NCI-H774 (cell line): ENCODE data around the gene ADGRG3.
A peak's percentile ranks its signal among the peaks of the same experiment; 100 is the strongest.

Source experiments
- DNase-seq: peaks from one replicate; lab custom pipeline; 2025; lab: John Stamatoyannopoulos, UW

Gene ADGRG3

DNA sequence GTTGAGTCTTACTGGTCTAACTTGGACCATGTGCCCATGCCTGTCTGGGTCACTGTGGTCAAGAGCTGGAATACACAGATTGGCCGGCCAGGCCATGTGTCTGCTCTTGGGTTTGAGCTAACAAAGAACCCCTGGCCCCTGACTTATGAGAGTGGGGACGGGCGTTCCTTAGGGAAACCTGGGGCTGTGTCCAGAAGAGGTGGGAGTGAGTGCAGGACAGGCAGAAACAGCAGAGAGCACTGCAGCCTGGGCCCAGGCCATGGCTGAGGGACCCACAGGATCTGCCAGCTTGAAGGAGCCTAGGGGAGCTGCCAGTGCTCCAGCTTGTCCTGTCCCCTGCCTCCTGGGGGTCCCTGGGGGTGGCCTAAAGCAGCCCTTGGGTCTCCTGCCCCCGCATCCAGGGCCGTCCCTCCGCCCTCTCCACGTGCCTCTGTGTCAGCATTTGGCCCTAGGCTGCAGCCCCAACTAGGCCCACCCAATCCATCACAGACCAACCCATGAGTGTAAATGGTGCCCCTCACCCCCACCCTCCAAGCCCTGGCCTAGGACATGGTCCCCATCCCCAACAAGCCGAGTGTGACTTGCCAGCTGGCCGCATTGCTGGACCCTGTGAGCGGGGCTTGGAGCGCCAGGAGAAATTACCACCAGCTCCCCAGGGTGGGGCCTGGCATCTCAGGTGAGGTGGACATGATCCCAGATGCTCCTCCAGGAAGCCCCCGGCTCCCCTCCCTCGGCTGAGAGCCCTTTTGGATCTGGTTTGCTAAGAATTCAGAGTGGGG is 14.0 kb downstream of the ADGRG3 start:
- DNase-seq: no peak

DNA sequence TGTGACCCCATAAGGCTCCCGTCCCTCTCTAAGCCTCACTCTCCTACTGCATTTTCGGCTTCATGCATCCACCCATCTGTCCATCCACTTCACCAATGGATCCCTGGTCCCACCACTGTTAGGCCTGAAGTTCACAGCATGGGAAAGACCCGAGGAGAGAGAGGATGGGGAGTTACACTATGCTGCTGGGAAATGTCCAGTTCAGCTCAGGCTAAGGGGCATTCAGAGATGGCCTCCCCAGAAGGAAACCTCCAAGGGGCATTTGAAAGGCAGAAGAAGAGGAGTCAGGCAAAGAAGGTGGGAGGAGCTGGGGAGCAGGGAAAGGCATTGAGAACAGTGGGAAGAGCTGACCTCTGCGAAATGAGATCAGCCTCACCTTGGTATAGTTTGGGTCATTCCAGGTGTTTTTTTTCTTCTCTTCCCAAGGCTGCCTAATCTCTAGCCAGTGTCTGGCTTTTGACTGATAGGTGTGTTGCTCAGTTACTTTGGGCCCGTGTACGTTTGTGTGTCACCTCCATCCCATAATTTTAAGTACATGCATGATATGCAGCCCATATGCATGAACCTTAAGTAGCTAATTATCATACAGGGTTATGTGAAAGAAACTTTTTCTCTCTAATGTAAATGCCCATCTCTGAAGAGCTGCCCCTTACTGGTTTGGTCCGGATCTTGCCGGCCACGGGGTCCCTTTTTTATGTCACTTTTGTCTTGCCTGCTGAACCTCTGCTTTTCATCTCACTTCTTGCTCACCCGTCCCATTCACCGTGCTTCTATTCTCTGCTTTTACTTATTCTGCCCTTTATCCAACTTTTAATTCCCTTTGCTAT is 14.9 kb downstream of the ADGRG3 start:
- no peak for DNase-seq

GRCh38 chr16:57683636-57684545 is 15.8 kb downstream of the ADGRG3 start:
- no peak for DNase-seq

- DNase-seq: no peak
Measured at GRCh38 chr16:57684626-57685358, 16.7 kb downstream of the ADGRG3 start.

DNA sequence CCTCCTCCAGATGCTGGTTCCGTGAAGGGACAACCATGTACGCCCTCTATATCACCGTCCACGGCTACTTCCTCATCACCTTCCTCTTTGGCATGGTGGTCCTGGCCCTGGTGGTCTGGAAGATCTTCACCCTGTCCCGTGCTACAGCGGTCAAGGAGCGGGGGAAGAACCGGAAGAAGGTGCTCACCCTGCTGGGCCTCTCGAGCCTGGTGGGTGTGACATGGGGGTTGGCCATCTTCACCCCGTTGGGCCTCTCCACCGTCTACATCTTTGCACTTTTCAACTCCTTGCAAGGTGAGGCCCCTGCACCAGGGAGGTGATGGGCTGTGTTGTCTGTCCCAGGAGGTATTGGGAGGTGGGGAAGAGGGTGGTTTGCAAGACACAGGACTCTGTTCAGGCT is 17.5 kb downstream of the ADGRG3 start:
- no peak for DNase-seq

DNA sequence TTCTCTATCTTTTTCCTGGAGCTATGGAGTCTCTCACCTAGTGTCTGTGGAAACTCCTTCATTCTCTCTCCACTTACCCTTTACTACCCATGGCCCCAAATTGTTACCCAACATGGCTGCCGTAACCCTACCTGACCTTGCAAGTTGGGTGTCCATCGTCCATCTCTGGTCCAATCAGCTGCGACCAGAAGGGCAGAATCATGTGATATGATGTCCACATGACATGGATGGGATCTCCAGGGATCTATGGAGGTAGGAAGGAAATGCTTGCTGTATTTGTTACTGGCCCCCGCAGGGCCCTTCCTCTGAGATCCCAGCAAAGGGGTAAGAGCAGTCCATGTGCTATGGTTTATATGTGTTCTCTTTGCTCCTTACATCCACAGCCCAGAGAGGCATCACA is 18.5 kb downstream of the ADGRG3 start:
- no peak for DNase-seq

GRCh38 chr16:57687363-57687929 is 19.3 kb downstream of the ADGRG3 start:
- no peak for DNase-seq

GRCh38 chr16:57688487-57688986 is 20.4 kb downstream of the ADGRG3 start:
- no peak for DNase-seq

- DNase-seq: no peak
Measured at GRCh38 chr16:57688987-57689761, 21.1 kb downstream of the ADGRG3 start.

DNA sequence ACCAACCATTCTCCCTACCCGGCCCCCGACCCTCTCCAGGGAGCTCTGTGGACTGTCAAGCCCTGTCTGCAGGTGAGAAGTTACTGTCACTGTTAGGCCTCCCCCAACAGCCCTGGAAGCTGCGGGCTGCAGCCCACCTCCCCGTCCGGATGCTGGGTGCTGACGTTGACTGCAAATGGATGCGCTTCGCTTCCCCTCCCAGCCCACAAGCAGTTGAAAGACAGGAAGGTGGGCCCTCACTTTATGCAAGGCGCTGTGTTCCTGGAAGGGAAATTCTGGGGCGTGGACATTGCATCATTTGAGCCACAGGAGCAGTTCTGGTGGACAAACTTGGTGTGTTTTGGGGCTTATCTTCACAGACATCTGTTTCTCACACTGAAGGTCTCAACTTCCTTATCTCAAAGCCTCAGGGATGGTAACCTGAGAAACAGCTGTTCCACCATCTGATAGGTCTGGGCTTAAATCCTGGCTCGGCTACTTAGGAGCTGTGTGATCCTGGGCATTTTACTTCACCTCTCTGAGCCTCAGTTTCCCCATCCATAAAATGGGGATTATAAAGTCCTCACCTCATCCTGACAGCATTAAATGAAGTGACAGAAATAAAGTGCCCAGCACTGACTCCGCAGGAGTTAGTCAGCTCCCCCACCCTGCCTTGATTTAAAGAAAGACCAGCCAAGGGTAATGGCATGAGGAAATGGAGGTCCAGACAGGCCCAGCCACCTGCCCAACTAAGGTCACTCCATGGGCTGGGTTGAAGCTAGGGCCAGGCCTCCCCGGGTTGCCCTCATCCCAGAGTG is 21.9 kb downstream of the ADGRG3 start:
- DNase-seq: no peak

DNA sequence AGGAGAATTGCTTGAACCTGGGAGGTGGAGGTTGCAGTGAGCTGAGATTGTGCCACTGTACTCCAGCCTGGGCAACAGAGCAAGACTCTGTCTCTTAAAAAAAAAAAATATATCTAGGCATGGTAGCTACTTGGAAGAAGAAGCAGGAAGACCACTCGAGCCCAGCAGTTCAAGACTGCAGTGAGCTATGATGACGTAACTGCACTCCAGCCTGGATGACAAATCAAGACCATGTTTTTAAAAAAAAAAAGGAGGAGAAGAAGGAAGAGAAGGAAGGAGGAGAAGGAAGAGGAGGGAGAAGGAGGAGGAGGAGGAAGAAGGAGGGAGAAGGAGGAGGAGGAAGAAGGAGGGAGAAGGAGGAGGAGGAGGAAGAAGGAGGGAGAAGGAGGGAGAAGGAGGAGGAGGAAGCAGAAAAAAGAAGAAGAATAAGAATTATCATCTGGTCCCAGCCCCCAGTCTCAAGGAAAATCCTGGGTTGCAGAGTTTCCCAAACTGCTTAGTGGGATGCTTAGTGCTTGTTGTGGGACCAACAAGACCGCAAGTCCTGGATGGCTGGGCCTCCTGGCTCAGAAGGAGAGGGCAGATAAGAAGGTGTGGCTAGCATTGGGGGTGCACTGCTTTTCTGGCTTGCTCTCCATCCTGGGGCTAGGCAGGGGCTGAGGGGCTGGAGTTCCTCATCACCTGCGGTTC is 22.8 kb downstream of the ADGRG3 start:
- no peak for DNase-seq

DNA sequence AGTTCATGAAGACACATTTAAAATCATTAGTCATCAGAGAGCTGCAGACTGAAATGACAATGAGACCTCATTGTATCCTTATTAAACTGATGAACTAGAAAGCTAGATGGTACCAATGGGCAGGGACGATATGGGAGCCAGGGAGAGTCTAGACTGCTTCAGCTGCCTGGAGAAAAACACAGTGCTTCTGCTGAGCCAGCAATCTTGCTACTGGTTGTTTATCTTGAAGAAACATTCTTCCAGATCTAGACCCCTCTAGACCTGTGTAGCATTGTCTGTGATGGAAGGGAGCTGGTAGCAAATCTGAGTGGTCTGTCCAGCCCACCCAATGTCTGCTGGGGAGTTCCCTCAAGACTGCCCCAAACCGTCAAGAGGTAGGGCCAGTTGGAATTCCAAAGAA is 24.5 kb downstream of the ADGRG3 start:
- DNase-seq: no peak

- no peak for DNase-seq
Measured at GRCh38 chr16:57693550-57693949, 25.4 kb downstream of the ADGRG3 start.

DNA sequence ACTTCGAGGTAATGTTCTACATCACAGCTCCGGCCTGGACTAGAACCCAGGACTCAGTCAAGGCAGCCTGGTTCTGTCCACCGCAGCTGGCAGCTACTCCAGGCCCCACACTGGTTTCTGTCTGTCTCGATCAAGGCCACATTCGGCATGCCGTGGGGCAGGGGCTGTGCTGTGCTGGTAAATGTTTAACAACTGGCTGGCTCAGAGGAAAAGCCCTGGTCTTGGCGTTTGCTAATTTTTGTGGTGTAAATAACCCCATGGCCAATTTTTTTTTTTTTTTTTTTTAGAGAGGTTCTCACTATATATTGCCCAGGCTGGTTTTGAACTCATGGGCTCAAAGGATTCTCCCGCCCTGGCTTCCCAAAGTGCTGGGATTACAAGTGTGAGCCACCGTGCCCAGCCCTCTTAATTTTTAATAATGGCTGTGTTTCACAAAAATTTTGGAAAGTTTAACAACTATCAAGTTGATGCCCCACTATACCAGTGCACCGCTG is 26.2 kb downstream of the ADGRG3 start:
- DNase-seq: no peak

- peak; percentile 61 for DNase-seq
Measured at GRCh38 chr16:57694725-57695679, 26.9 kb downstream of the ADGRG3 start, which contains the start of gene DRC7. Gene DRC7, plus strand, starts transcription at chr16:57694806. Its CDS starts 3,144 bp downstream, at chr16:57697950.

- no peak for DNase-seq
Measured at GRCh38 chr16:57695680-57696069, 27.6 kb downstream of the ADGRG3 start.

GRCh38 chr16:57696240-57696639 is 28.1 kb downstream of the ADGRG3 start:
- DNase-seq: no peak
